G401.6 (cell line): Measurements from ENCODE around the gene OR4K14.
"Not testable (repeated sequence)": the region's sequence is repeated elsewhere in the genome, so short reads cannot be mapped to it uniquely, and the experiment has no call there.

Experiments
- FAIRE-seq: peaks from 2 replicates; lab custom pipeline; 2012; peaks lifted over from hg19 to GRCh38; lab: Jason Lieb, UNC

OR4K14 gene, protein sequence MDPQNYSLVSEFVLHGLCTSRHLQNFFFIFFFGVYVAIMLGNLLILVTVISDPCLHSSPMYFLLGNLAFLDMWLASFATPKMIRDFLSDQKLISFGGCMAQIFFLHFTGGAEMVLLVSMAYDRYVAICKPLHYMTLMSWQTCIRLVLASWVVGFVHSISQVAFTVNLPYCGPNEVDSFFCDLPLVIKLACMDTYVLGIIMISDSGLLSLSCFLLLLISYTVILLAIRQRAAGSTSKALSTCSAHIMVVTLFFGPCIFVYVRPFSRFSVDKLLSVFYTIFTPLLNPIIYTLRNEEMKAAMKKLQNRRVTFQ

DNA sequence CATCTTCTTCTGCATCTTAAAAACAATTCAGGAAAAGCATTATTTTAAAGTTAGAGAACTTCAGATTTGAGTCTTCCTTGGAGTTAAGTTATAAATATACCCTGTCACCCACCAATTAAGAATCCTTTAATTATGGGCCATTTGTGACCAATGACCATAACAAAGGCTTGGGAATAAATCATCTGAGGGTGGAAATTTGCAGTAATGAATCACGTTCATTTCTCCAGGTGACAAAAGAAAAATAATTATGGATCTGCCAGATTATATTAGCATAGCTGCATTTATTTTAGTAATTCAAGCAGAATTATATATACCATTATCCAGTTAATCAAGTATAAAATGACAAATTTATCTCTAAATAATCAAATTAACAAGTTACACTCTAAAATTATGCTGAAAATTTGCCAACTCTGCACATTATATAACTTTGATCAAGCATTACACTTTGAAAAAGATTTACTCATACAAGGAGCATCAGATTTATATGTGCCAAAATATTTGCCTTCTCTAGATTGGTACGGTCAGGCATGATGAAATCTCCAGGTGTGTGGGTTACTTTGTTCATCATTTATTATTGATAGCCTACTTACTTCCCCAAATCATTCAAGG, at the start of gene OR4K14:
Gene OR4K14, minus strand, starts transcription at position 51 of the 609 bp plus-strand sequence. CDS start 4,114 bp downstream, outside the sequence.
- FAIRE-seq = no peak

DNA sequence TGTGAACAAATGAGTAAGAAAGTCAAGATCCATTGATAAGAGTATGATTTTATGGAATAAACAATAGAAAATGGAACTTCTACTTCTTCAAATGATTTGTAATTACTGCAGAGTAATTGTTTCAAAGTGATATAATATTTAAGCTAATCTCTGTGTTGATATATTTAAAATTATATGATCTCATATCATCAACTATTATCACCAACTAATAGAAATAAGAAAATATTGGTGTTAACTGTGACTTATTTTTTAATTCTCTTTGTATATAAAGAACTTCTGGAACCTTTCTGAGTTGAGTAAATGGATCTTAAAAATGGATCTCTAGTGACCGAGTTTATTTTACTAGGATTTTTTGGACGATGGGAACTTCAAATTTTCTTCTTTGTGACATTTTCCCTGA, 40.6 kb upstream of the OR4K14 start, which contains the start of gene OR4L1:
Gene OR4L1, plus strand, starts transcription at position 301 of the 400 bp plus-strand sequence. Its CDS starts 0 bp downstream, at position 301.
- peak; percentile 33 for FAIRE-seq

- no peak for FAIRE-seq
These were observed 29.1 kb upstream of the OR4K14 start for GRCh38 chr14:20048202-20048601.

DNA sequence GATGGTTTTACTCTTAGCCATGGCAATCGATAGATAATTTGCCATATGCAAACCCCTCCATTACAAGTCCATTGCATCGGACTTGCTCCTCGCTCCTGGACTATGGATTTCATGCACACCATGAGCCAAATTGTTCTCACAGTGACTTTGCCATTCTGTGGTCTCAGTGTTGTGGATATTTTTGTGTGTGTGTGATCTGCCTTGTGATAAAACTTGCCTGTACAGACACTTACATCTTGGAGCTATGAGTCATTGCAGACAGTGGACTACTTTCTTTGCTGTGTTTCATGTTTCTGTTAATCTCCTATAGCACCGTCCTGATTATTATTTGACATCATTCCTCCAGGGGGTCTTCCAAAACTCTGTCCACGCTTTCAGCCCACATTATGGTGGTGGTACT, 25.1 kb upstream of the OR4K14 start:
- no peak for FAIRE-seq

- FAIRE-seq = no peak
These were observed 16.8 kb upstream of the OR4K14 start, which contains the start of gene OR4K13 for GRCh38 chr14:20035938-20036337. OR4K13 (minus strand) TSS chr14:20036038; CDS start chr14:20034758, 1,280 bp downstream.

- no peak for FAIRE-seq
These were observed 16.3 kb upstream of the OR4K14 start for GRCh38 chr14:20035449-20035848.

DNA sequence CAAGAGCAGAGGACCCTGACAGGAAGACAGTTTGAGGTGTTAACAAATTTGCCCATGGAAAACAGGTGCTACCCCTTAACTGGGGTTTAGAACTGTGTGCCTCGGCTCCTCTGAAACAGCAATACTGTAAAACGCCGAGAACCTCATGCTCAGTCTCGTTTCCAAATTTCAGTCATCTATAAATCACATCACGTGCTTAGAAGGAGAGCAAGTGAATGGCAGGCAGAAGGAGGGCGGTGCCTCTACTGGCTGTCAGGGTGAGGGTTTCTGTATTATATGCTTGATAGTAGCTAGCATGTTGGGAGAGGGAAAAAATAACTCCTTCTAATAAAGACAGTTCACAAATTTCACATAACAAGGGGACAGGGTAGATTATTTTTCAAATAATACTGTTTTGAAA, 12.0 kb upstream of the OR4K14 start:
- no peak for FAIRE-seq

GRCh38 chr14:20008156-20008555, 11.0 kb downstream of the OR4K14 start:
- FAIRE-seq = no peak

- FAIRE-seq = no peak
These were observed 16.8 kb downstream of the OR4K14 start for GRCh38 chr14:20002319-20002718.

GRCh38 chr14:20001863-20002262, 17.2 kb downstream of the OR4K14 start, which contains the start of gene OR4Q2:
OR4Q2 (plus strand) TSS chr14:20002163.
- FAIRE-seq = no peak

- FAIRE-seq = no peak
These were observed 25.7 kb downstream of the OR4K14 start for GRCh38 chr14:19993438-19993837.

GRCh38 chr14:19975291-19975690, 43.8 kb downstream of the OR4K14 start, which contains the start of gene OR4K15:
OR4K15 (plus strand) TSS chr14:19975591; CDS start chr14:19975591, 0 bp downstream.
- no peak for FAIRE-seq

DNA sequence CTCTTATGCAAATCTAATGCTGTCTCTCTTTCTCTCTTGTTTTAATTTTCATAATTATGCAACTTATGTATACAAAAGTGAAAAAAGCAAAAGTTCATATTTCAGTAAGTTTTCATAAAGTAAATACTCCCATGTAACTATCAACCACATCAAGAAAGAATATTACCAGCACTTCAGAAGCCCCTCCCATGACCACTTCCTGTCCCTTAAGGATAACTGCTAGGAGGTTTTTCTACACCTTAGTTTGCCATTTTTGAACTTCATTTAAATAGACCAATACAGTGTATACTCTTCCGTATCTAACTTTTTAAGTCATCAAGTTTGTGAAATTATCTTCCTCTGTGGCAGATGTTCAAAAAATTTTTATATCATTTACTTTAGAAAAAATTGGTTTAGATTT, 44.3 kb downstream of the OR4K14 start:
- FAIRE-seq = no peak

GRCh38 chr14:19969735-19970134, 49.4 kb downstream of the OR4K14 start:
- not testable (repeated sequence) for FAIRE-seq
